MV-4-11 (cell line): ENCODE results near the gene ZNF419.
"Not testable (repeated sequence)": the region's sequence is repeated elsewhere in the genome, so short reads cannot be mapped to it uniquely, and the experiment has no call there.

Experiments used
- DNase-seq: peaks from one replicate; lab custom pipeline; 2025; lab: John Stamatoyannopoulos, UW

Gene ZNF419

DNA sequence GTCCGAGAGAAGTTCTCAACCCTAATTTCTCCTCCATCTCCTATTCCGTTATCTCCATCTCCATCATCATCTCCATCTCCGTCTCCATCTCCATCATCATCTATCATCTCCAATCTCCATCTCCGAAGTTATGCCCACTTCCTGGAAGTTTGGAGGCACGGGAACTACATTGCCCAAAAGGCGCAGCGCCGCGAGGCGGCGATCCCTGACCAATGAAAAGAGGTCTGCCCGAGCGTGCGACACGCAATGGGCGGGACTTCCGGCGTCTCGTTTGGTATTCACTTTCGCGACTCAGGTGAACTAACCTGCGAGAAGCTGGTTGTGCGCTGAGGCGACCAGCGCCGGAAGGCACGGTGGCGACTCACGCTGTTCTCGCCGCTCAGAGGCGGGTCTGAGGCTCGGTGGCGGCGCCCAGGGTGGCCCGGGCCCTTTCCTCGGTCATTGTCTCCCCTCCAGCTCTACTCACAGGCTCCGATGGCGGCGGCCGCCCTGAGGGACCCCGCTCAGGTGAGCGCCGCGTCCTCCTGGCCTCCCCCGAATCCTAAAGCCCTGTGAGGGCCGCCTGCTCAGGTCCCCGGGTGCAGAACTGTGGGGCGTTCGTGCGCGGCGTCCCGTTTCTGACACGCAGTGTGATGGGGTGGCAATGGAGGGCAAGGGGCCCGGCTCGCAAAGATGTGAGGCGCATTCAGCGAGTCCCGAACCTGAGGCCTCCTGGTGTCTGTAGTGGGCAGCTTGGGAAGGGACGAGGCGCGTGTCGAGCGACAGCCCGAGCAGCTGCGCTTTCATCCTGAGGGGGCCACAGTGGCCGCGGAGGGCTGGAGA, at the start of gene ZNF419:
Gene ZNF419 (plus strand): TSS at position 274 of the 822 bp plus-strand sequence. CDS start 201 bp downstream, at position 475.
- peak; percentile 89 for DNase-seq

DNA sequence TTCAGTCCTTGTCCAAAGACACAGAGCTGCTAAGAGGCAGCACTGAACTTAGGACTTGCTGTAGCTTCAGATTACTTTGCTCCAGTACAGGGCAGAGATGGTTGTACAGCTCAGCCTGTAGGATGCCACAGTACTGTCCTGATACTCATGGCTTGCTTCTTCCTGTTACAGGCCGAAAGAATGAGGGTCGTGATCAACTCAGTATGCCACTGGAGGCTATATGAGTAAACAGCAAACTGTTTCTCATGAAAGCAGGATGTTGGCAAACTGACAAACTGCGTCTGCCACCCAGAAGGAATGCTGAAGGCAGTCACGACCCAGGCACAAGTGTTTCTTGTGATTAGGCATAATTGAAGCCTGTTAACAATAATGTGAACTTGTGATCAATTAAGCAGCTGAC, 49.6 kb upstream of the ZNF419 start:
- DNase-seq = no peak

DNA sequence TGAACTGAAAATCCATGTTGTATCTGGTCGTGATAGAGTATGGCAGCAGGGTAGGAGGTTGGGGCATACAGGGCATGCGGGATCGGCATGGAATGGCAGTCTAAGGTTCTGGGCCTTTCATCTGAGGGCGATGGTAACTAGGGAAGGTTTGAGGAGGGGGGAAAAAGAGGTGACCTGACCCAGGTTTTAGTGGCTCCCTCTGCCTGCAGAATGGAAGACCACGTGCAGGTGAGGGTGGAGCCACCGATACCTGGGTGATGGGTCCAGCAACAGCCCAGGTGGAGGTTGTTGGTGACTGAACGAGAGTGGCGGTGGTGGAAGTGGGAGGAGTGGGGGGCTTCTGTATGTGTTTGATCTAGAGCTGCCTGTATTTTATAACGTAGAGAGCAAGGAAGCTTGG, 48.6 kb upstream of the ZNF419 start:
- no peak for DNase-seq

DNA sequence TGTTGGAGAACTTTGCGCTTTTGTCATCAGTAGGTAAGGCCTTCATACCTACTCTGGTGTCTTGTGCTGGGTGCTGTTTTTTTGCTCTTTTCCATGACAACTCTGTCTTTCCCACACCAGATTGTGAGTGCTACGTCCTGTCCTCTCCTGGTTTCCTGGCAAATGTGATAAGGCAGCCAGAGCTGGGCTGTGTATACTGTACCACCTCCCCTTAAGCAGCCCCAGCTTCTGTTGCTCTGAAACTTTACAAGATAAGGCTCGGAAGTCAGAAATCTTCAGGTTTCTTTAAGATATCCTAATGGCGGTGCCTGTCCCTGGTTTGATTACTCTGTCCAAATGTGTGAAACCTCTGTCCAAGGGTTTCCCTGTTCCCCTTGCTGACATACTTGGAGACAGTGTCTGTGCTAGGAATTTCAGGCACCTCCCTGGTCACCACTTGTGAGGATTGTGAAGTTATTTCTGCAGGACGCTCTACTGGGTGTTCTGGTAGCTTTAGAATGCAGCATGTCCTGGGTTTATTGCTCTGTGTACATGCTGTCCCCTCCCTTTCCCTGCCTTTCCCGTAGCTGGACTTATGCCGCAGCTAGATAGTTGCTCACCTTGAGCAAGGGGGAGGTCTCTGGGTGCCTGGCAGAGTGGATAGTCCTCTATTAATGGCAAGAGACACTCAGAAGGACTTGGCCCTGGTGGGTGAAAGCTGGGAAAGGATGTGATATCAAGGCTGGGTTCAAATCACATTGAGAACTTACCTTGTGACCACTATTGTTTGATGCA, 45.4 kb upstream of the ZNF419 start:
- no peak for DNase-seq

DNA sequence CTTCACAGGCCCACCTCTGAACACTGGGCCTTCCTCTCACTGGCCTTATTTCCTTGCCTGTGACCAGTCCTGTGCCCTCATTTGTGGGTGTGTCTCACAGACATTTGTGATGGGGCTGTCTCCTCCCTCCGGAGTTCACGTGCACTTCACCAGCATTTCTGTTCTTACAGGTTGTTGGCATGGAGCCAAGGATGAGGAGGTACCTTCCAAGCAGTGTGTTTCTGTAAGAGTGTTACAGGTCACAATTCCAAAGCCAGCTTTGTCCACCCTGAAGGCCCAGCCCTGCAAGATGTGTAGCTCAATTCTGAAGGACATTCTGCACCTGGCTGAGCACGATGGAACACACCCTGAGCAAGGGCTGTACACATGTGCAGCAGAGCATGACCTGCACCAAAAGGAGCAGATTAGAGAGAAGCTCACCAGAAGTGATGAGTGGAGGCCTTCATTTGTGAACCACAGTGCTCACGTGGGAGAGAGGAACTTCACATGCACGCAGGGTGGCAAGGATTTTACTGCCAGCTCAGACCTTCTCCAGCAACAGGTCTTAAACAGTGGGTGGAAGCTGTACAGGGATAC, 44.3 kb upstream of the ZNF419 start:
- DNase-seq = no peak

DNA sequence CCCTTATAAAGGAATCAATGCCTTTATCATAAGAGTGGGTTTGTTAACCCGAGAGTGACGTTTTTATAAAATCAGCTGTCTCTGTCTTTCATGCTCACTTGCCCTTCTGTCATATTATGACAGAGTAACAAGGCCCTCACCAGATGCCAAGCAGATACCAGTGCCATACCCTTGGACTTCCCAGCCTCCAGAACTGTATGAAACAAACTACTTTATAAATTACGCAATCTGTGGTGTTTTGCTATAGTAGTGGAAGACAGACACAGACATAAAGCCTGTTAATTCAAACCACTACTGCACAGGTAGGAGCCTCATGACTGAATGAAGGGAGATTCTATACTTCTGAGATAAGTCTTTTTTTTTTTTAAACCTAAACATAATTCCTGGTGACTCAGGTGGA, 35.2 kb upstream of the ZNF419 start:
- no peak for DNase-seq

DNA sequence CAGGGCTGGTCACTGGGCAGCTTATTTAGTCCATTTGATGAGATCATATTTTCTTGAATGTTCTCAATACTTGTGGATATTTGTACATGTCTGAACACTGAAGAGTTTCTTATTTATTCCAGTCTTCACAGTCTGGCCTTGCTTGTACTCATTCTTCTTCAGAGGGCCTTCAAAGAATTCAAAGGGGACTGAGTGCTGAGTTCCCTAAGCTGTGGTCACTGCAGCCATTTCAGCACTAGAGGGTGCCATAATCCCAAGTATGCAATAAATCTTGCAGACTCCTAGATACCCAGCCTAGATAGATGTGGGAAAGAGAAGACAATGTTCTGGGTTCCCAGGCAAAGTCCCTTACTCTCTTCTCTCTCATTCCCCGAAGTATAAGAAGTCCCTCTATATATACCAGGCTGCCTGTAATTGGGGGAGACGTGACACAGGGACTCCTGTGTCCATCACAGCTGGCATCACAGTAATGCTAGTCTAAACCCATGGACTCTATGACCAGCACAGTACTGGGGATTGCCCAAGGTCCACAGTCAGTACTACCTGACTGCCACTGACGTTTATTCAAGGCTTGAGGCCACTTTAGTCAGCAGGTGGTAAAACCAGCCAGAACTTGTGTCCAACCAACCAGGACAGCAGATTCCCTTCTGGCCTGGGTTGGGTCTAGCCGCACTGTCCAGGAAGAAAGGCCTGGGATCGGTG, 21.7 kb upstream of the ZNF419 start:
- peak; percentile 57 for DNase-seq

DNA sequence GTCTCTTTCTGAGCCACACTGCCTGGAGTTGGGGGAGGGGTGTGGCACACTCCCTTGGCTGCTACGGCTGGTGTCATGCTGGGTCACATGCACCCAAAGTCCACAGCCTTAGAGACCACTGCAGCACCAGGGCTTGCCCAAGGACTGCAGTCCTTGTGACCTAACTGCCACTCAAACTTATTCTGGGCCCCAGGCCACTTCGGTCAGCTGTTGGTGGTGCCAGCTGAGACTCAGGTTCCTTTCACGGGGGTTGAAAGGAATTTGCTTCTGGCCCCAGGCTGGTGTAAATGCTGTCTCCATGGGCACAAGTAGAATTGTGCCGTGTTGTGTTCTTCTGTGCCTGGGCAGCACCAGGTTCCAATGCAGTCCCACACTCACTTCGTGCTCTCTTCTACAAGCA, 21.1 kb upstream of the ZNF419 start:
- DNase-seq = no peak

DNA sequence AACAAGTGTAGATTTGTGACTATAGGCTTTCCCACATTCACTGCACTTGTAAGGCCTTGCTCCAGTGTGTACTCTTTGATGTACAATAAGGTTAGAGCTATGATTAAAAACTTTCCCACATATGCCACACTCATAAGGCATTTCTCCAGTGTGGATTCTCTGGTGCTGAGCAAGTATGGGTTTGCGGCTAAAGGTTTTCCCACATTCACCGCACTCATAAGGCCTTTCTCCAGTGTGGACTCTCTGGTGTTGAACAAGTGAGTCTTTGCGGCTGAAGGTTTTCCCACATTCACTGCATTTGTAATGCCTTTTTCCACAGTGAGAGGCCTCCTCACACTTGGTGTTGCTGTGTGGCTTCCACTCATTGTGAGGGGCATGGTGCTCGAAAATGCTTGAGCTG, 13.9 kb upstream of the ZNF419 start:
- no peak for DNase-seq

DNA sequence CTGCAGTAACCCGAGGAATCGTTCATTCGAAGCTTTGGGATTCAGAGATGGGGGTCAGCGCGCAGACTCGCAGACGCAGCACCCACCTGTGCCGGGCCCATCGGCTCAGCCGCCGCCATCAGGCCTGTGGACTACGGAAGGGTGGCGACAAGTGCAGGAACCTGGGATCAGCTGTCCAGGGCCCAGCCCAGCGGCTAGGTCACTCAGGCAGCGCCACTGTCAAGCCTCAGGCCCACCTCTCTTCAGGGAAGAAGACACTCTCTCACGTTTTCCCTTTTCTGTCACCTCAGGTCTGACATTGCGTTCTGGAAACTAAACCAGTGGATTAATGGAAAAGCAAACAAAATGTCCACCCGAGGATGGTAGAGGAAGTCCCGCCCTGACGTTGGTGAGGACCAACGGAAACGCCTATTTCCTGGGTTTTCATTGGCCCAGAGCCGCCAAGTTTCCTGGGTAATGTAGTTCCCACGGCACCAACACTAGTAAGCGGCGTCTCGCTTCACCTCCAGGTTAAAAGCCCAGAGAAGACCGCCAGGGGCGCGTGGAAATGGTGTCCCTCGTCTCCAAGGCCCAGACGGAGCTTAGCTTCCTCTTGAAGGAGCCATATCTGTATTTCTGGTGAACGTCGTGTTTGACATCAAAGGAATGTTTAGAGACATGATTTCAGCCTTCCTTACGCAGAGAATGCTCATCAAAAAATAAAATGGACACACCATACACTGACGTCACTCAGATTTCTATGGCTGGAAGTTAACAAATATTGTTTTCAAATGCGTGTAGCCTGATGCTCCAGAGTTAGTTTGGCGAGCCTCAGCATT, 10.2 kb upstream of the ZNF419 start, which contains the start of gene ZNF772:
Gene ZNF772 (minus strand): TSS at position 376 of the 818 bp plus-strand sequence. CDS start 257 bp downstream, at position 119.
- peak; percentile 99 for DNase-seq

DNA sequence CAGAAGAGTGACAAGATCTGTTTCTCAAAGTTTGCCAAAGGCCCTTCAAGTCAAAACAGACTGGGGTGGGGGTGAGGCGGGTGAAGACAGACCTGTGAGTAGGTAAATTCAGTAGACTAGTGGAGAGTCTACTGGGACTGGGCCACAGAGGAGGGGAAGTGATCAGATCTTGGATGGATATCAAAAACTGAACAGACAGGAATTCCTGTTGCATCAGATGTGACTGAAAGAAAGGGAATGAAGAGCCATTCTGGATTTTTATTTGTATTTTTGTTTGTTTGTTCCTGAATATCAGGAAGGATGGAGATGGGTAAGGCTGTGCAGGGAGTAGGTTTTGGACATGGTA, 722 bp downstream of the ZNF419 start:
- not testable (repeated sequence) for DNase-seq

DNA sequence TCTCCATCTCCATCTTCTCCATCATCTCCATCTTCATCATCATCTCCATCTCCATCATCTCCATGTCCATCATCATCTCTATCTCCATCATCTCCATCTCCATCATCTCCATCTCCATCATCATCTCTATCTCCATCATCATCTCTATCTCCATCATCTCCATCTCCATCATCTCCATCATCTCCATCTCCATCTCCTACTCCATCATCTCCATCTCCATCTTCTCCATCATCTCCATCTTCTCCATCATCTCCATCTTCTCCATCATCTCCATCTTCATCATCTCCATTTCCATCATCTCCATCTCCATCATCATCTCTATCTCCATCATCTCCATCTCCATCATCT, 11.8 kb downstream of the ZNF419 start:
- not testable (repeated sequence) for DNase-seq

DNA sequence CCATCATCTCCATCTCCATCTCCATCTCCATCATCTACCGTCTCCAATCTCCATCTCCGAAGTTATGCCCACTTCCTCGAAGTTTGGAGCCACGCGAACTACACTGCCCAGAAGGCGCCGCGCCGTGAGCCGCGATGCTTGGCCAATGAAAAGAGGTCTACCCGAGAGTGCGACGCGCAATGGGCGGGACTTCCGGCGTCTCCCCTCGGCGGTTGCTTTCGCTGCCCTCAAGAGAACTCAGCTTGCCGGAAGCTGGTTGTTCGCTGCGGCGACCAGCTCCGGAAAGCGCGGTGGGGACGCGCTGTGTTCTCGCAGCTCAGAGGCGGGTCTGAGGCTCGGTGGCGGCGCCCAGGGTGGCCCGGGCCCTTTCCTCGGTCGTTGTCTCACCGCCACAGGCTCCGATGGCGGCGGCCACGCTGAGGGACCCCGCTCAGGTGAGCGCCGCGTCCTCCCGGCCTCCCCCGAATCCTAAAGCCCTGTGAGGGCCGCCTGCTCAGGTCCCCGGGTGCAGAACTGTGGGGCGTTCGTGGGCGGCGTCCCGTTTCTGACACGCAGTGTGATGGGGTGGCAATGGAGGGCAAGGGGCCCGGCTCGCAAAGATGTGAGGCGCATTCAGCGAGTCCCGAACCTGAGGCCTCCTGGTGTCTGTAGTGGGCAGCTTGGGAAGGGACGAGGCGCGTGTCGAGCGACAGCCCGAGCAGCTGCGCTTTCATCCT, 12.3 kb downstream of the ZNF419 start, which contains the start of gene ZNF773:
Gene ZNF773 (plus strand): TSS at position 259 of the 716 bp plus-strand sequence. CDS start 143 bp downstream, at position 402.
- peak; percentile 98 for DNase-seq

DNA sequence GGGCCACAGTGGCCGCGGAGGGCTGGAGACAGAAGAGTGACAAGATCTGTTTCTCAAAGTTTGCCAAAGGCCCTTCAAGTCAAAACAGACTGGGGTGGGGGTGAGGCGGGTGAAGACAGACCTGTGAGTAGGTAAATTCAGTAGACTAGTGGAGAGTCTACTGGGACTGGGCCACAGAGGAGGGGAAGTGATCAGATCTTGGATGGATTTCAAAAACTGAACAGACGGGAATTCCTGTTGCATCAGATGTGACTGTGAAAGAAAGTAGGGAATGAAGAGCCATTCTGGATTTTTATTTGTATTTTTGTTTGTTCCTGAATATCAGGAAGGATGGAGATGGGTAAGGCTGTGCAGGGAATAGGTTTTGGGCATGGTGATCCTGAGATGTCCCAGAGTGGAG, 12.8 kb downstream of the ZNF419 start:
- DNase-seq = not testable (repeated sequence)

DNA sequence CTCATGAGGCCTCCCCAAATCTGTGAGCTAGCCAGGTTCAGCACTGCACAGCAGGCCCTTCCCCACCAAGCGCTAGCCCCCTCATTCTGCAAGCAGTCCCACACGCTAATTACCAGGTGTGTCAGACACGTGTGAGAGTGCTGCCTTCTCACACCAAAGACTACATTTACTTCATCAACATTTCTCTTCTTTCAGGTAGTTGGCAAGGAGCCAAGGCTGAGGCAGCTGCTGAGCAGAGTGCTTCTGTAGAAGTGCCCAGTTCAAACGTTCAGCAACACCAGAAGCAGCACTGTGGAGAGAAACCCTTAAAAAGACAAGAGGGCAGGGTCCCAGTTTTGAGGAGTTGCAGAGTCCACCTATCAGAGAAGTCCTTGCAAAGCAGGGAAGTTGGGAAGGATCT, 18.6 kb downstream of the ZNF419 start:
- DNase-seq = no peak

DNA sequence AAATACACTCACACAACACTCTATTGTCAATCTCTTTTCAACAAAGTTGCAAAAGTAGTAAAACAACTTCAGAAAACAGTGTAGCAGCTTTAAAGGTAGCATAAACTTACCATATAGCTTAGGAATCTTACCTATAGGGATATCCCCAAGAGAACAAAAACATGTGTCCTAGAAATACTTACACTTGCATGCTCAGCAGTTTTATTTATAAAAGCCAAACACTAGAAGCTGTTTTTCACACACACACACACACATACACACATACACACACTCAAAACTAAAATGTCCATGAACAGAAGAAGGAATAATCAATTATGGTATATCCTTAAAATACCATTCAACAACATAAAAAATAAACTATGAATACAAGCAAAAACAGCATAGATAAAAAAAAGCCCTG, 23.9 kb downstream of the ZNF419 start:
- no peak for DNase-seq

DNA sequence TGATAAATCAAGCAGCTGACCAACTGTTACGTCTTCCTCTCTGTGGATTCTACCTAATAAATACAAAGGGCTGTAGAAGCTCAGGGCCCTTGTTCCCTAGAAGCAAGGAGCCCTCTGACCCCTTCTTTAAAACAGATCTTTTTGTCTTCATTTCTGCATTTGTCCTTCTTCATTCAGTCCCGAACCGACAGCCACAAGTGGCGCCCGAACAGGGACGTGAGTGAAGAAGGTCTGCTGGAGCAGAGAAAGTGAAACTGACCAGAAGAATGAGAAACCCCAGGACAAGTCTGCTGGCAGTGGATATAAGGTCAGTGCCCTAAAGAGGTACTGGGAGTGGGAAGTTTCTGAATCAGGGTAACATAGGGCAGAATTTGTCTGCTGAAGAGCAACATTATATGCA, 25.3 kb downstream of the ZNF419 start:
- DNase-seq = peak; percentile 19

DNA sequence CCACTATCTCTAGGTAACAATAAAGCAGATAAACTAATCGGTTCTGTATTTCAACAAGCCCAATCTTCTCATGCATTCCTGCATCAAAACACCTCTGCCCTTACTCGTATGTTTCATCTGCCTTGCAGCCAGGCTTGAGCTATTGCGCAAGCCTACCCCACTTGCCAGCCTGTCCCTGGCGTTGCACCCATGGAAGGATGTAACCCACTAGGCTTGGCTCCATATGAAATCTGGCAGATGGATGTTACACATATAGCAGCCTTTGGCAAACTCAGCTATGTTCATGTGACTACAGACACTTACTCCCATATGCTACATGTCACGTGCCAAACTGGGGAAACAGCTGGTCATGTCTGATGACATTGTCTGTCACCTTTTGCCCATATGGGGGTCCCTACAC, 27.7 kb downstream of the ZNF419 start:
- no peak for DNase-seq

DNA sequence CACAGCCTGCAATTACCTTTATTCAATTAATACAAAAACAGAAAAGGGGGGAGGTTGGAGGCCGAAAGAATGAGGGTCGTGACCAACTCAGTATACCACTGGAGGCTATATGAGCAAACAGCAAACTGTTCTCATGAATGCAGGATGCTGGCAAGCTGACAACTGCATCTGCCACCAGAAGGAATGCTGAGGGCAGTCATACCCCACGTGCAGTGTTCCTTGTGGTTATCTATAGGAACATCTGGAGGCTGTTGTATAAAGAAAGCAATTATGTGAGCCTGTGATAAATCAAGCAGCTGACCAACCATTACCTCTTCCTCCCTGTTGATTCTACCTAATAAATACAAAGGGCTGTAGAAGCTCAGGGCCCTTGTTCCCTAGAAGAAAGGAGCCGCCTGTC, 30.5 kb downstream of the ZNF419 start:
- not testable (repeated sequence) for DNase-seq

DNA sequence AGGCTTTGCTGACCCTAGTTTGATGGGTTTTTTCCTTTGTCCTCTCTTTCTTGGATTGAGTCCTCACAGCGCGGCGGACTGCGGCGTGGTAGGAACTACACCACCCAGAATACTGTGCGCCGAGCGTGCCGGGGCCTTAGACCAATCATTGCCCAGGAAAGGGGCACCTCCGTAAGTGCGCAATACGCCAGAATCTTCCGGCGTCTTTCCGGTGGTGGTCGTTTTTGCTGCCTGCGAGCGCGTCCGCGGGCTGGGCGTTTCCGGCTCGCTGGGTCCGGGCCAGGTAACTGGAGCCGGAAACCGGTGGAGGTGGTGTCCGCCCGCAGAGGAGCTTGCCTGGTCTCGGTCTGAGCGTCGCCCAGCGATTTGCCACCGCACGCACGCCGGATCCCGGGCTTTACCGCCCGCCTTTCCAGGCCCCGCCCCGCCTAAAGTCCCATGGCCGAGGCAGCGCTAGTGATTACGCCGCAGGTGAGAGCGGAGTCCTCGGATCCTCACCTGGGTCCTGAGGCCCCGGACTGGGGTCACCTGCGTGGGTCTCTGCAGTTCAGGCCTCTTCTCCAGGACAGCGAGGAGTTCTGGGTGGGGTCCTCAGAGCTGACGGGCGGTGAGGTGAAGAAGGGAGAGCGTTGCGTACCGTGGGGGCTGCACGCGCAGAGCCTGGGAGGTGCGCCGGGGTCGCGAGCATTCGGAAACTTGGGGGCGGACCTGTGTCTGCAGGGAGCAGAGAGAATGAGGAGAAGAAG, 39.8 kb downstream of the ZNF419 start, which contains the start of gene ZNF549:
Gene ZNF549 (plus strand): TSS at position 221 of the 746 bp plus-strand sequence. CDS start 218 bp downstream, at position 439.
- DNase-seq = peak; percentile 90
